NCI-H2171 (cell line): Measurements from ENCODE around the gene IL17RB.

Source experiments
- DNase-seq: peaks from one replicate; lab custom pipeline; 2025; lab: John Stamatoyannopoulos, UW

The IL17RB gene, protein sequence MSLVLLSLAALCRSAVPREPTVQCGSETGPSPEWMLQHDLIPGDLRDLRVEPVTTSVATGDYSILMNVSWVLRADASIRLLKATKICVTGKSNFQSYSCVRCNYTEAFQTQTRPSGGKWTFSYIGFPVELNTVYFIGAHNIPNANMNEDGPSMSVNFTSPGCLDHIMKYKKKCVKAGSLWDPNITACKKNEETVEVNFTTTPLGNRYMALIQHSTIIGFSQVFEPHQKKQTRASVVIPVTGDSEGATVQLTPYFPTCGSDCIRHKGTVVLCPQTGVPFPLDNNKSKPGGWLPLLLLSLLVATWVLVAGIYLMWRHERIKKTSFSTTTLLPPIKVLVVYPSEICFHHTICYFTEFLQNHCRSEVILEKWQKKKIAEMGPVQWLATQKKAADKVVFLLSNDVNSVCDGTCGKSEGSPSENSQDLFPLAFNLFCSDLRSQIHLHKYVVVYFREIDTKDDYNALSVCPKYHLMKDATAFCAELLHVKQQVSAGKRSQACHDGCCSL

DNA sequence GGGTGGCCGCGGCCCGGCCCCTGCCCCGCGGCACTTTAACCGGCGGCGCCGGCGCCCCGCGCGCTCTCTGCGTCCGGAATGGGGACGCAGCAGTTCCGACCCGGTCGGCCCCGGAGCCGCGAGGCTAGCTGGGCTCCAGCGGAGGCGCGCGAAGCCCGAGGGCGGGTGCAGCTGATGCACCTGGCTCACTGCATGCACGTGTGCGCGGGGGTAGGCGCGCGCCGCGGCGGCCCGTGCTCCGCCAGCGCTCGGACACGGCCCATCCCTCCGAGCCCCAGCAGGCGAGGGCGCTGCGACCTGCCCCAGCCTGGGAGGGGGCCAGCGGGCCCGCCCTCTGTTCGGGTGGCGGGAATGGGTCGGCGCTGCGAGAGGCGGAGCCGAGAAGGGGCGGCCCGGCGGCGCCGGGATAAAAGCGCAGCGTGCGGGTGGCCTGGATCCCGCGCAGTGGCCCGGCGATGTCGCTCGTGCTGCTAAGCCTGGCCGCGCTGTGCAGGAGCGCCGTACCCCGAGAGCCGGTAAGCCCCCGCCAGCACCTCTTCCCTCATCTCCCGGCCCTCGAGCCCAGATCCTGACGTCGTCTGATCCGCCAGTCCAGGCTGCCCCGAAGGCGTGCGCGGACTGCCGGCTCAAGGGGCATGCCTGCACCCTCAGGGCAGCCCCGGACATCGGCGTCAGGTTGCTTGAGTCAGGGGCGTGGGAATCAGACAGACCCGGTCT lies at the start of gene IL17RB, which contains the start of gene CHDH:
Gene IL17RB, plus strand, starts transcription at position 435 of the 717 bp plus-strand sequence. Its CDS starts 21 bp downstream, at position 456.
Gene CHDH, minus strand, starts transcription at position 286 of the 717 bp plus-strand sequence. CDS start 22,411 bp downstream, outside the sequence.
- DNase-seq: no peak

DNA sequence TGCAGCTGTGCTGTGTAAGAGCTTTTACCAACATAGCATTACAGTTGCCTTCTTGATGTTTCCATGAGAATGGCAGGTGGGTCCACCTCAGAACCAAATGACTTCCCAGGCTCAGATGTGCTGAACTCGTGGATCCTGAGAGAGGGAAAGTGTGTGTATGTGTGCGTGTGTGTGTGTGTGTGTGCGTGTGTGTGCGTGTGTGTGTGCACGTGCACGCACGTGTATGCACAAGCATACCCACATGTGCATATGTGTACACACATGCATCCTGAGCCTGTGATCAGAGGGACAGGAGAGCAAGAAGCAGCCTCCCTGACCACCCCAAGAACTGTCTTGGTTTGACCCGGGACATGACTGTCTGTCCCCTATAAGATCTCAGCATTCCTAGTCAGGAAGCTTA lies 48.2 kb upstream of the IL17RB start:
- no peak for DNase-seq

DNA sequence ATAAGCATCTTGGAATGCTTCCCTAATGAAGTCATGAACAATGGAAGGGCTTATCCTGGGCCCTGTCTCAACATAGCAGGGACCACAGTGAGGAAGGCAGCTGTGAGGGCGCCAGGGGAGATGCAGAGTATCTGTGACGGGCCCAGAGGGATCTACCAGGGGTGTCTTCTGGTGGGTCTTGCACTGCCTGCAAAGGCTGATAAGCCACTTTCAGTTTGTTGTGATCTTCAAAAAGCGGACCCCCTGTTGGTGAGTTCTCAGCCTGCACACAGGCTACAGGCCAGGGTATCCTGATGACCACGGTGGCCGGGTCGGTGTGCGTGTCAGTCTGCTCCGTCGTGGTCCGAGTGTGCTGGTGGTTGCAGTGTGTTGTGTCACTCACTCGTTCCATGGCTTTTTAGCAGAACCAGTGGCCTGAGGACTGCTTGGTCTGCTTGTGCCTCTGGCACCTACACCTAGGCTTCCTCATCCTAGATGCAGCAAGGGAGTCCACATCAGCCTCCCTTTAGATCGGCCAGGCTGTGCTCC lies 47.0 kb upstream of the IL17RB start:
- DNase-seq: no peak

DNA sequence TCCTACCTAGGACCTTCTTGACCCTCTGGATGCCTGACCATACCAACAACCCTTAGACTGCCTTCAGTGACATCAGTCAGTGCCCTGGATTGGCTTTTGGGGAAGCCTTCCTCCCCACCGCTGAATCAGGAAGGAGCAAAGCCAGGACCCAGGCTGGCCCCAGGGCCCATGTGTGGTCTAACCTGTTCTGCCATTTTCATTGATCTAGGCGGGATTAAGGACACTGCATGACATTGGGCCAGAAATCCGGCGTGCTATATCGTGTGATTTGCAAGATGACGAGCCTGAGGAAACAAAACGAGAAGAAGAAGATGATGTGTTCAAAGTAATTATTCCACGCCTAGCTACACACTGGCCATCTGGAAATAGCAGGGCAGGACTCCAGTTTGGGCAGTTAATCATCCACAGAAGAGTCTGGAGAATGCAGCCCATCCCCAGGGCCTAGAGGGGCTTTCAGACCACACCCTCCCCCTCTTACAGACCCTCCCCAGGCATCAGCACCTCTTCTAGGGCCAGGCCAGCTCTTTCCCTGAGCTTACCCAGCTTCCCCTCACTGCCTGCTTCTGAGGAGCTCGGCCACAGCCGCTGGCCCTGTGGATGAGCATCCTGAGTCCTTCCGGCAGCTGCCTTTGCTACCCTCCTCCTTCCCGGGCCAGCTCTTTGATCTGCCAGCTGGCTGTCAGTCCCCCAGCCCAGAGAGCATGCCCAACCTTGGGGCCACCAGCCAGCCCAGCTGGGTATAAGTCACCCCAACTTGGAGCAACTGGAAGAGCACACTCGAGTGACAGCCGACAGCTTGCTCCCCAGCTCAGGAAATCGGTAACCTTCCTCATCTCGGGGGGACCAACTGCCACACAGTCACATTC lies 46.1 kb upstream of the IL17RB start:
- no peak for DNase-seq

DNA sequence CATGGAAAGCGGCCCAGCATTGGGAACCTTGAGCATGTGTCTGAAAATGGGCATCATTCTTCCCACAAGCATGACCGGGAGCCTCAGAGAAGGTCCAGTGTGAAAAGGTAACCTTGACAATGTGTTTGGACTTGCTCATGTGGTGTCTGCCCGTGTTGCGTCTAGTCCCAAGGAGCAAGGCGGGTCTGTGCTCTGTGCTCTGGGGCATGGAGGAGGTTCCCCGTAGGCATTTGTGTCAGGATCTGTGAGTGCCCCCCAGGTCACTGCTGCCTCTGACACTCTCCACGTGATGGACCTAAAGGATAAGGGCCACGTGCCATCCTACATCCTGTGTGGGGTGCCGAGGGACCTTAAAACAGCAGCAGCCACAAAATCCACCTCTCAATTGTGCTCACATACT lies 45.0 kb upstream of the IL17RB start:
- DNase-seq: no peak

DNA sequence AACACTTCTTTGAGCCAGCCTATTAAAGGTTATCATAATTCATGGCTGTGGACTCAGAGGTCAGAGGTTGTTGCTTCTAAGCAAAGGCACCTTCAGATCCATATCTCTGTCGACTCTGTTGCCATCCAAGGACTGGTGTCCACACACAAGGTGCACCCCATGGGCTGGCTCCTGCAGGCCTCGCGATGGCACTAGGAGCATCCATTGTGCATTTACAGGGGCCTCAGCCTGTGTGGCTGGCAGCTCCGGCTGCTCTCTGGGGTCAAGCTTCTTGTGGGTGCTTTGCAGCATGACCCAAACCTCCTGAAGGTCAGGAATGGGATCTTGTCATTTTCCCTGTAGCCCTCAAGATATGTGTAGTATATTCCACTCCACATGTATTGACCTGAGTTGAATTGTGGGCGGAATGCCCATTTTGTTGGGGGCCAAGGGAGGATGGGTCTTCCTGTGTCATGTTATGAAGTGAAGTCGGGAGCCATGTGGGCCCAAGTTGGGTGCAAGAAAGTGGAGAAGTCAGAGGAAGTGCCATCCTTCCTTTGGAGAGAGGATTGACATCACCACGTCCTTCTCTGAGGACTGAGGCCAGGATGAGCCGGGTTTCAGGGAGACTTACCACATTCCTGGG lies 44.0 kb upstream of the IL17RB start:
- DNase-seq: no peak

DNA sequence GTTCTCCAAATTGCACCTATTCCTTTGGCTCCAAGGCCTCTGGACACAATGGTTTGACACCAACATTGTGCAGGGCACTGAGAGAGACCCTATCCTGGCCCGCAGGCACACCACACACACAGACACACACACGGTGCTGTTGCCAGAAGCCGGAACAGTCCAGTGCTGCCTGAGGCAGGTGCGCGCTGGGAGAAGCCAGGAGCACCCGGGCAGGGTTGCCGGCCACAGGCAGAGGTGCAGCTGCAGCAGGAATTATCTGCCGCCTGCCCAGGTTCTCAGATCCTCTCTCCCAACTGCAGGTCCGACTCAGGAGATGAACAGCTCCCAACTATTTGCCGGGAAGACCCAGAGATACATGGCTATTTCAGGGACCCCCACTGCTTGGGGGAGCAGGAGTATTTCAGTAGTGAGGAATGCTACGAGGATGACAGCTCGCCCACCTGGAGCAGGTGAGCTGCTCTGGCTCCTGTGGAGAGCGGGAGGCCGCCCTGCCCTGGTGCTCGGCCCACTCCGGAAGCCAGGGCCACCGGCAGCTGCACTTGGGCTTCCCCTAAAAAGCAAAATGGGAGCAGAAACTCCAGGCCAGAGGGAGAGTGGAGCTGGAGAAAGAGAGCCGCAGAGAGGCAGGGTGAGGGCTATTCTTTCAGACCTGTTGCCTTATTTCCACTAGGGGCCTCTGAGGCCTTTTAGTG lies 43.1 kb upstream of the IL17RB start:
- DNase-seq: no peak

DNA sequence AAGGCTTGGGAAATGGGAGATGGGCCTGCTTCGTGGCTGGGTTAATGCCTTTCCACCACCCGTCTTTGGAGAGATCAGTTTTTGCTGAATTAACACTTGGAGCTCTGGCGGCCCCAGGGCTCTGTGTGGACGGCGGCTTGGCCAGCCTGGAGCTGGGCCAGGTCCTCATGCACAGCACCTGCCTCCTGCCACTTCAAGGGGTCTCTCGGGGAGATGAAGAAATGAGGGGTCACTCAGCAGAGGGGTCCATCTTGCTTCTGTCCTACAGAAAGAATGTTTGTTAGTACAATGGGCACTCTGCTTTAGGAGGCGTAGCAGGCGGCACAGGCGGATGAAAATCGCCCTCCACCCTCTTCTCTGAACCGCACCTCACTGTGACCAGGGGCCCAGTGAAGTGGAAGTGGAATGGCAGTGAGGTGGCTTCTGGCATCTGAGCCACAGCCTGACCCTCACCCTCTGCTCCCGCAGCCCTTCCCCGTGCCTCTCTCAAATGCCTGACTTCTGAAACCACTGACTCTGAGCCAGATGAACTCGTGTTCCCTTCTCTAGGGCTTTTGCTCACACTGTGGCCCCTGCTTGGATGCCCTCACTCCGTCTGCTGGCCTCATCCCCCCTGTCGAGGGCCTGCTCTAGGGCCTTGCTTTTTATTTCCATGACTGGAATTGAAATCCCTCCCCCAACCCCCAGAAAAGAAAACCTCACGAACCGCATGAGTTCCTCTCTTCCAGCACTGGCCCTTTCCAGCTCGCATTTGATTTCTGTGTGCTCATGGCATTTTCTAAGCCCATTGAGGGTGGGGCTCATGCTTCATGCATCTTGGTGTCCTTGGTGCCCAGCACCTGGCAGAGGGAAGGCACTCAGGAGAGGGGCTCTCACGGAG lies 42.3 kb upstream of the IL17RB start:
- DNase-seq: no peak

DNA sequence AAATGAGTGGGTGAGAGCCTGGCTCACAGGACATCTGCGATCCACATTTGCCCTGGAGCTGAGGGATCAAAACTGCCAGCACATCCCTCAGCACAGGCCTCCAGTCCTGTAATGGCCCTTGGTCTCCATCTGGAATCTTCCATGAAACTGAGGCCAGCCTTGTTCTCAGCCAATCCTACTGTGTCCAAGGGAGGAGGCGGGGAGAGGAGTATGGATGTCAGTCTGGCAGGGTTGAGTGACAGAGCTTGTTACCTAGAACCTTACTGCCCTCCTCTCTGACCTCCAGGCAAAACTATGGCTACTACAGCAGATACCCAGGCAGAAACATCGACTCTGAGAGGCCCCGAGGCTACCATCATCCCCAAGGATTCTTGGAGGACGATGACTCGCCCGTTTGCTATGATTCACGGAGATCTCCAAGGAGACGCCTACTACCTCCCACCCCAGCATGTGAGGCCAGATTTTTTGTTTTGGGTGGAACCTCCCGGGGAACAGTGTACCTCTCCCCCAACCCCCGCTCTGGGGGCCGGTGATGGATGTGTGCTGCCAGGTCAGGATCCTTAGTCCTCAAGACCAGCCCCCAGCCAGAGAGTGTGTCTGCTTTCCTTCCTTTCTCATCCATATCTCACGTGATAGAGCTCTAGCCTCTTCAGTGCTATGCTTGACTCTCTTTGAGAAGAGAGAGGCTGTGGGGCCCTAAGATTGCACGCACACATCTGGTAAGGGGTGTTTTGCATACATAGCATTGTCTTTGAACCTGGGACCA lies 41.5 kb upstream of the IL17RB start:
- no peak for DNase-seq

DNA sequence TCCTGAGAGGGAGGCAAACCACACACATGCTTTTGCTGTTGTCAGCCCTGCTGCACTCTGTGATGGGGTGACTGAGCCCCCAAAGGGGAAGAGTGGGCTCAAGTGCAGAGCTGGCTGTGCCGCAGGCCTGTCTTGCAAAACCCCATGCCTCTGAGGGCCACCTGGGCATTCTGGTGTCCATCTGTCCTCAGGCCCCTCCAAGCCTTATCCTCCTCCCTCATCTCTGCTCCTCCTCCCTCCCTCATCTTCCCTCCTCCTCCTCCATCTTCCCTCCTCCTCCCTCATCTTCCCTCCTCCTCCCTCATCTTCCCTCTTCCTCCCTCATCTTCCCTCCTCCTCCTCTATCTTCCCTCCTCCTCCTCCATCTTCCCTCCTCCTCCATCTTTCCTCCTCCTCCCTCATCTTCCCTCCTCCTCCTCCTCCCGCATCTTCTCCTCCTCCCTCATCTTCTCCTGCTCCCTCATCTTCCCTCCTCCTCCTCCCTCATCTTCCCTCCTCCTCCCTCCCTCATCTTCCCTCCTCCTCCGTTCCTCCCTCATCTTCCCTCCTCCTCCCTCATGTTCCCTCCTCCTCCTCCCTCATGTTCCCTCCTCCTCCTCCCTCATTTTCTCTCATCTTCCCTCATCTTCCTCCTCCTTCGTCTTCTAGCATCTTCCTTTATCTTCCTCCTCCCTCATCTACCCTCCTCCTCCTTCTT lies 40.8 kb upstream of the IL17RB start:
- no peak for DNase-seq

DNA sequence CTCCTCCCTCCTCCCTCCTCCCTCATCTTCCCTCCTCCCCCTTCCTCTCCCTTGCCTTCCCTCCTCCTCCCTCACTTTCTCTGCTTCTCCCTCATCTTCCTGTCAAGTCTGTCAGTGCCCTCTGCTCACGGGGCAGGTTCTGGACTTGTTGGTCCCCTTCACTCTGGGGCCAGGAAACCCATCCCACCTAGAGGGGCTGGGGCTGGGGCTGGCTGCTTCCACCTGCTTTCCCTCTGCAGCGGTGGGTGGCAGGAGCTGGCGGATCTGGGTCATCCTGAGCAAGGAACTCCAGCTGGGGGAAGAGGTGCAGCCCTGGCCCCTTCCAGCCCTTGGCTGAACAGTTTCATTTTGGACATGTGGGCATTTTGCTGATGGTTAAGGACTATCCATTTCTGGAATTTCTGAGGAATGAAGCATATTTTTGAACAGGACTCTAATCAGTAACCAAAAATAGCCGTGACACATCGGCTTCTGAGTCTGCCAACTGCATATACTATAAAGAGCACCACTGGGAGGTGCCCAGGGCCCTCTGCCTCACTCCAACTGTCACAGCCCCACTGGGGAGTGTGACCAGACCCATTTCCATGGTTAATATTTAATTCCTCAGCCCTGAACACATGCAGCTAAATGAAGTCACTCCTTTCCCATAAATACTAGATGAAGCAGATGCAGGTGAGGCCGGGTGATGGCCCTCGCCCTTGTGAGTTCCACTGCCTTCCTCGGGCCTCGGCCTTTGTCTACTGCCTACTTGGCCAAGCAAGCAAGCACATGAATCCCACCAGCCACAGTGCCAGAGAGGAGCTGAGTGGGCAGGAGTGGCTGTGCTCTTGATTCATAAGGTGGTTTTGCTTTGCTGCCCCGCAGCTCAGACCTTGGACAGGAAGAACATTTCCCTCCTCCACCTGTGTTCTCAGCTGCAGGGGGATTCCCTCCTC lies 39.9 kb upstream of the IL17RB start:
- no peak for DNase-seq

DNA sequence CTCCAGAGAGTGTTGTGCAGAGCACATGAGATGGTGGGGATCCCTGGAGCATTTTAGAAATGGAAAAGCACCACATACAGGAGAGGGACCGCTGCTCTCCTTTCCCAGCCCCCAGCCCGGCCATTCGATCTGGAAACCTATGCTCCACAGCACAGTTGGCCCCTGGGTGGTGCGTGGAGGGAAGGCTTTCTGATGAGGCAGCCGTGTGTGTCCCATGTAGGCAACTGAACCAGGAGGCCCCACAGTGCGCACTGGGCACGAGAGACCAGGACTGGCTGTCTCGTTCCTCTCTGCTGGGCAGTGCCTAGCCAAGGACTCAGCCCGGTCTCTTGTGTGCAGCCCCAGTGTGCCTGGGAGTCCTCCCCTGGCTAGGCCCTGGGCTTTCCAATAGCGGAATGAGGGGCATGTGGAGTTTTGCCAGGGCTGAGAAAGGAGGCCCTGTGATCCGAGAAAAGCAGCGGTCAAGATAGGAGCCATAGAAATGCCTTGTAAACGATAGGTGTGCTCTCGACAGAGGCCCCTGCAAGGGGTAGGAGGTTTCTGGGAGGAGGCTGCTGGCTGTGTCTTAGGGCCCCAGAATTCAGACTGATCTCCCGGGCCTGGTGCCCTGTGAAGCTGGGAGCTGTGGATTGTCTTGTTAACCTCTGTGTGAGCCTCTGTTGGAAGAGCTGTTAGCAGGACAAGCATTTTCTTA lies 39.1 kb upstream of the IL17RB start:
- DNase-seq: no peak

DNA sequence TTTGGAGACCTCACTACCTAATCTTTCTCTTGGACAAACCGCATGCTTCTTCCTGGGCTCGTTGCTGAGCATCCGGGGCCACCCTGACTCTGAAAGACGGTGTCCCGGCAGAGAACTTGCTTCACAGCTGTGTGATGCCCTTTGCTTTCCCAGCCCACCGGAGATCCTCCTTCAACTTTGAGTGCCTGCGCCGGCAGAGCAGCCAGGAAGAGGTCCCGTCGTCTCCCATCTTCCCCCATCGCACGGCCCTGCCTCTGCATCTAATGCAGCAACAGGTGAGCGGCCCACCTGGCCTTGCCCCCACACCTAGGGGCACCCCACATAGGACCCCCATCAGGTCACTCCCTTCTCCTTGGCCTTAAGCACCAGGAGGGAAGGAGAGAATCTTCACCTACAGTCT lies 37.9 kb upstream of the IL17RB start:
- no peak for DNase-seq

DNA sequence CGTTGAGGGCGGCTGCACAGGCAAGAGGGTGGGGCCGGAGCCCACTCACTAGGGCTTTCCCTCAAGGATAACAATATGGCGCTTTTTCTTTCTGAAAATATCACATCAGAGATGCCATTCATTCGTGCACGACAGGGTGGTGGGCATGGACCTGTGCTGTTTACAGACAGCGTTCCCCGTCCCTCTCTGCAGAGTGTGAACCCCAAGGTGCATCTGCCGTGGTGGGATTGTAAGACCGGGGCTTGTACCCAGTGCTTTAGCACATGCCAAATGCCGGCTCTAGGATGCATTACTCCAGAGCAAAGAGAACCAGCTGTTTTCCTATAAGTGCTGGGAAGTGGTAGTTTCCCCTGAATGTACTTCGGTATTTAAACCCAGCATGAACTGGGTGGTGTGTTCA lies 37.1 kb upstream of the IL17RB start:
- DNase-seq: no peak

DNA sequence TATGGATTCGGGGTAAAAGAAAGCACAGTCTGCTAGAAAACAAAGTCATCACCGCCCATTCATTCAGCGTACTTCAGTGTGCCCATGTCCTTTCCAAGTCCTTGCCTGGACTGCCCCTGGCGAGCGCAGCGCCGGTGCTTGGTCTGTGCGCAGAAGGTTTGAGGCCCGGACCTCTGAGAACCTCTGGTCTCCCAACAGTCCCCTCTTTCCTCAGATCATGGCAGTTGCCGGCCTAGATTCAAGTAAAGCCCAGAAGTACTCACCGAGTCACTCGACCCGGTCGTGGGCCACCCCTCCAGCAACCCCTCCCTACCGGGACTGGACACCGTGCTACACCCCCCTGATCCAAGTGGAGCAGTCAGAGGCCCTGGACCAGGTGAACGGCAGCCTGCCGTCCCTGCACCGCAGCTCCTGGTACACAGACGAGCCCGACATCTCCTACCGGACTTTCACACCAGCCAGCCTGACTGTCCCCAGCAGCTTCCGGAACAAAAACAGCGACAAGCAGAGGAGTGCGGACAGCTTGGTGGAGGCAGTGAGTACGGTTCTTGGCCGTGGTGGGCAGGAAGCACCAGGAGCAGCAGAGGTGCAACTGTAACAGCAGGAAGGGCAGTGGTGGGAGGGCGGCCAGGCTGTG lies 36.5 kb upstream of the IL17RB start:
- no peak for DNase-seq
